DND-41 (cell line): ENCODE measurements around the gene SPI1.

Source experiments
- CTCF ChIP-seq: IDR thresholded peaks from 2 replicates; pipeline ENCODE4 v1.5.1; 2012; ENCODE audit warnings: borderline replicate concordance, low read length, moderate library complexity, mild to moderate bottlenecking; ENCODE audit not compliant: poor library complexity, severe bottlenecking; ENCODE audit errors: extremely low read depth
- EZH2 ChIP-seq: IDR thresholded peaks from 3 replicates; pipeline ENCODE4 v1.6.1; 2012; ENCODE audit warnings: borderline replicate concordance, low read depth, mild to moderate bottlenecking, moderate library complexity, low read length, inconsistent platforms; ENCODE audit not compliant: severe bottlenecking

- TF ChIP-seq CTCF, result no peak
- TF ChIP-seq EZH2, result no peak
These were observed 12.3 kb downstream of the SPI1 start for GRCh38 chr11:47366020-47366490.
